ENCODE measurements around the gene FHOD3.
"Not testable (repeated sequence)": the region's sequence is repeated elsewhere in the genome, so short reads cannot be mapped to it uniquely, and the experiment has no call there.

Gene FHOD3

DNA sequence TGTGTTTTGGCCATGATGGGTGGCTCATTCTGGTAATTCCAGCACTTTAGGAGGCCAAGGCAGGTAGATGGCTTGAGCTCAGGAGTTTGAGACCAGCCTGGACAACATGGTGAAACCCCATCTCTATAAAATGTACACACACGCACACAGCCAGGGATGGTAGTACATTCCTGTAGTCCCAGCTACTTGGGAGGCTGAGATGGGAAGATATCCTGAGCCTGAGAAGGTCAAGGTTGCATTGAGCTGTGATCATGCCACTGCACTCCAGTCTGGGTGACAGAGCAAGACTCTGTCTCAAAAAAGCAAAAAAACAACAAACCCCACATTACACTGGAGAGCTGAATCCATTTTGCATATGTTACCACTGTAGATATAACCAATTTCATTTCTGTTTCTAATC lies 423.8 kb downstream of the FHOD3 start:
- DNase-seq, result not testable (repeated sequence)

DNA sequence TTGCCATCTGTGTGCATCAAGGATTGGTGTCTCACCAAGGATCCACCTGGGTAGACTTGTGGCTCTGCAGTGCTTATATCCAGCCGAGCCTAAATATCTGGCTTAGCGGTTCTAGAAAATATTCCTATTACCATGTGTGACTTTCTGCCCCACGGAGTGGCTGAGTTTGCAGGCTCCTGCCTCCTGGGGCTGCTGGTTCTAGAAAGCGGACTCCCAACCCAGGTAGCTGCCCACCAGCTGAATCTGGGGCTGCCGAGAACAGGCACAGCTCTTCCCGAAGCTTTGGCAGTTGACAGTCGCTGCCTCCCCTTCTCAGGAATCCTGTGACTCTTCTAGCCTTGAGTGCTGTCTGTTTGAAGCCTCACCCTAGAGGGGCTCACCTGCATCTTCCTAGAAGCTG lies 426.7 kb downstream of the FHOD3 start:
- no peak for DNase-seq

DNA sequence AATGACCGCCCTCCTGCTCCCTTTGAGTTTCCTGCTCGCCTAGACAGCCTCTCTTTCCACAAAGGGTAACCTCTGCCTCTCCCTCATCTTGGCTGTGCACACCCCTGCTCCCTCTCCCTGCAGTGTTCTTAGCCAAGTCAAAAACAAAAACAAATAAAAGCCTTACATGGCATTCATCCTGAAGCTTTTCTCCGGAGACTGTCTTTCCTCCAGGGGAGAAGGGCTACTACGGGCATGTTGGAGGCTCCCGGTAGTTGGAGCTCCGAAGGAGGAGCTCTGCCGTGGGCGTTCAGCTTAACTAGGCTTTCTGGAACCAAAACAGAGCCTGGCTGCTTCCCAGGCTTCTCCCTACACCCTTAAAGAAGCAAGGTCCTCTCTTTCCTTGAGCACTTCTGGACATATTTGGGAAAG lies 427.1 kb downstream of the FHOD3 start:
- no peak for DNase-seq

DNA sequence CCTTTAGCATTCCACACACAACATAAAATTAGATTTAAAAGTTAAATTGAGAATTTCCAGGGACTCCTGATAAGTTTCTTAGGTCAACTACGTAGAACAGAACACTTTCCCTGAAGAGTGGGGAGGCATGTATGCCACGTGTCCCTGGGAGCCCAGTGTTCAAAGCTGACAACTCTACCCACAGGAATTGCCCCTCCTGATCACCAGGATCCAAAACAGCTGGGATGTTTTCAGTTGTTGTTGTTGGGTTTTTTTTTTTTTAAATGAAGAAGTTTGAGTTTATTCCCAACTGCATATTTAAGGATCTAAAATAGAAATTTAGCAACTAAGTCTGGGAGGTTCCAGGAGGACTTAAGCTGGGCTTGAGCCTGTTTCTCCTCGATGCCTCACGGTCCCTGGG lies 430.8 kb downstream of the FHOD3 start:
- no peak for DNase-seq

DNA sequence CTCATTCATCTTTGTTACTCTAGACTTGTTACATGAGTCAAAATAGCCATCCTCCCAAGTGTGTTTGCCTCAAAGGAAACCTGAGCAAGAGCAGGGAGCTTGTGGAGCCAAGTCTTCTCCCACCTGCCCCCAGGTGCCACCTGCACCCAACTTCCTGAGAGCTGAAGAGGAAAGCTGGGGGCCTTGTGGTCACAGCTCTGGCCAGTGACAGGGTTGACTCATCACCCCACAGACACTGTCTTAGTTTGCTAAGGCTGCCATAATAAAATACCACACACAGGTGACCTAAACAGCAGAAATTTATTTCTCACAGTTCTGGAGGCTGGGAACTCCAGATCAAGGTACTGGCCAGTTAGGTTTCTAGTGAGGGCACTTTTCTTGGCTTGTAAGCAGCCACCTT lies 431.7 kb downstream of the FHOD3 start:
- DNase-seq, result no peak

DNA sequence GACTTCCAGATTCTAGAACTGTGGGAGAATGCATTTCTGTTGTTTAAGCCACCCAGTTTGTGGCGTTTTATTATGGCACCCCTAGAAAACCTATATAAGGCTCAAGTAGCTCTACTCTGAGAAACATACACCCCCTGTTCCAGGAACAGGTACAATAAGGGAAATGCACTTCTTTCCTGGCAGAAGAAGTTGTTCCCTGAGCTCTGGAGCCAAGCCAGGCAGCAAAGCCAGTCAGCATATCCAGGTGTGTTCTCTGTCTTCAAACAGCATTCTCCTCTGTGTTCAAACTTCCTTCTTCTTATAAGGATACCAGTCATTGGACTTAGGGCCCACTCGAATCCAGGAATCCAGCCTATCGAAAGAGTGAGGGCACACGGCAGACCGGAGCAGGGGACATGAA lies 434.8 kb downstream of the FHOD3 start:
- no peak for DNase-seq

DNA sequence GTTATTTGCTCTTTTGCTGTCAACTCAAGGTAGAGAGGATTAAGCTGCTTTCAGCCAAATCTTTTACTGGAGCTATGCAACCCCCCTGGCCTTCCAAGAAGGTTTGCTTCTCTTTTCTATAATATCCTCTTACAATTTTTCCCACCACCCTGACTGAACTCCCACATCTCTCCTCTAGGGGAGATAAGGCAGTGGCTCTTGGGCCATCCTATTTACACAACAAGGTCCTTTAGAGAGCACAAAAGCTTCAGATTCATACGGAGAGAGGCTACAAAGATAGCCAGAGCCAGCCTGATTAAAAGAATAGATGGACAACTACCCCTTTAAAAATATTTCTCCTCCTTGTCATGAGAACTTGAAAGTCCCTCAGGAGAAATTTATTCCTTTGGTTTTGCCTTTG lies 435.6 kb downstream of the FHOD3 start:
- DNase-seq, result no peak

DNA sequence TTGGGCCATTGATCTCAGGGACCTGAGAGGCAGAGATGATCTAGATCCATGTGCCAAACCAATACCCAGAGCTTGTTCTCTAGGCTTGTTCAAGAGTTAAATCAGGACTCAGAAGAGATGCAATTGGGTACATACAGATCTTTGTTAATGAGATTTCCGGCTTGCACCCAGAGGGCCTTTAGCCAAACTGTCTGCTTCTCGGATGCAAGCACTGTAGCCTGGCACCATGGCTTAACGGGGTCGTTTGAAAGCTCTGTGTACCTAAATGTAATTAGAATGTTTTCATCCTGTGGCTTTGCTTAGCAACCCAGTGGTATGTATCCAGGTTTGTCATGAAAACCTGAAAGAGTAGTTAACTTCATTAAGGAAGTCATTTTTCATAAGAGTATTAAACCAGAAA lies 437.1 kb downstream of the FHOD3 start:
- no peak for DNase-seq

DNA sequence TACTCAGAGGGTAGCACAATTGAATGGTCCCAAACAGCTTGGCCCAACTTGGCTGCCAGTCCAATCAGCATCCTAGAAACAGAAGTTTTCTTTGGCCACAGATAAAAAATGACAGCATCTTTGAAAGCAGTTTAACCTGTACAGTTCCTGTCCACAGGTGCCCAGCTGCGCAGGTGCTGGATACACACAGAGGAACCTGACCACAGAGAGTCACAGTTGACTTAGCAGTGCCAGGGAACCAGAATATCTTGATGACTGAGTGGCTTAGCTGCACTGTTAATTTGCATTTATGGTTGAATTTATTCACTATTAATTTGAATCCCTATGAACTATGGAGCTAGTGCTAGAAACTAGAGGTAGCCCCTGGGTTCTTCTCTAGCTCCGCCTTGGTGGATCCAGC lies 437.6 kb downstream of the FHOD3 start:
- no peak for DNase-seq

DNA sequence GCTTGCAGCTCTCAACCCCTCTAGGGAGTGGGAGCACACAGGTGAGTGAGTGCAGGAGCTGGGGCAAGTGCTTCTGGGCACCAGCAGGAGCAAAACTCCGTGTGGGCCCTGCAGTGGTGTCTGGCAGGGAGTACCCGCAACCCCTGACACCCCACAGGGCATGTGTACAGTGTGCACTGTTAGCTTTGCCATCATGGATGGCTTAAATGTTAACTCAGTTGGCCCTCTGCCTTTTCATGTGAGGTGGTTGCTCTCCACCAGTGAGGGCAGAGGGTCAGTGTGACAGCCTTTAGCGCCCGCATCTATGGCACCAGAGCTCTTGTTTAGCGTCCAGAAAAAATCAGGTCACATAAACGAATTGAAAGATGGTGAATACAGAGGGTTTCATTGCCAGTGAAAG lies 438.6 kb downstream of the FHOD3 start:
- DNase-seq, result no peak

DNA sequence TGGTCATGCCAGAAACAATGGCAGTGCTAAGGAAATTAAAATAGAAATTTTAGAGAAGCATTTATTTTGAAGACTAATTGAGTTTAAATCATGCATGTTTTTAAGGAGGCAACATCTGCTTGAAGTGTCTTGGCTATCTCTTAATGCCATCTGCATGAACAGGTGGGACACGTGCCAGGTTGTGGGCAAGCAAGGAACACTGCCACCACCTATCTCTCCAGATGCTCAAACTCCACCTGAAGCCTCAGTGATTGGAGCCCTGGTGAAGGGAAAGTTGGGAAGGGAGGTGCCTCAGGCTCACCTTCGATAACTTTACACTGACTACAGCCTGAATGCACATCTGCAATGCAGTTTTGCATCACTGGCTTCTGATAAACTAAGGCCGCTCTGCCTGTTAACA lies 439.8 kb downstream of the FHOD3 start:
- no peak for DNase-seq

DNA sequence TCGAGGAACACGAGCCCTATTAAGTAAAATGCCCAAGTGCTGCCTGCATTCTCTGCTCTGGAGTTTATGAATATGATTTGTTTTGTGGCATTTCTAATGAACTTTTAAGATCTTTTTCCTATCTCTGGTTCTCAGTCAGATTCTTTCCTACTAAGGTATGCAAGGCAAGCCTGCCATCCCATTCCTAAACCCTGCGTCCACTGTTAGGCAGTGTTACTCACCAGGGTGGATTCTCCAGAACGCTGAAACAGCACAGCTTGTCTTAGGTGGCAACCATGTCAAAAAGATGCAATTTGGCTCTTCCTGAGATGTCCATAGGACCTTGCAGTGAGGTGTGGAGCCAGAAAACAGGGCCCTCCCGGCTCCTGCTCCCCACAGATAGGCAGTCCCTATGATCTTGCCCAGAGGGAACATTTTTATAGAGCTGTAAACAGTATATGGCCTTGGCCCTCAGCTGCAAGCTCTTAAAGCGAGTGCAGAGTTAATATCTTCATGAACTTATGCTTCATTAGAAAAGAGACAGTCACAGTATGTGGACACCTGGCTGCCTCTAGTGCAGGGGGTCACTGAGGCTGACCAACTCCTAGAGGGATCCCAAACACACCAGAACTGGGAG lies 446.9 kb downstream of the FHOD3 start:
- no peak for DNase-seq

DNA sequence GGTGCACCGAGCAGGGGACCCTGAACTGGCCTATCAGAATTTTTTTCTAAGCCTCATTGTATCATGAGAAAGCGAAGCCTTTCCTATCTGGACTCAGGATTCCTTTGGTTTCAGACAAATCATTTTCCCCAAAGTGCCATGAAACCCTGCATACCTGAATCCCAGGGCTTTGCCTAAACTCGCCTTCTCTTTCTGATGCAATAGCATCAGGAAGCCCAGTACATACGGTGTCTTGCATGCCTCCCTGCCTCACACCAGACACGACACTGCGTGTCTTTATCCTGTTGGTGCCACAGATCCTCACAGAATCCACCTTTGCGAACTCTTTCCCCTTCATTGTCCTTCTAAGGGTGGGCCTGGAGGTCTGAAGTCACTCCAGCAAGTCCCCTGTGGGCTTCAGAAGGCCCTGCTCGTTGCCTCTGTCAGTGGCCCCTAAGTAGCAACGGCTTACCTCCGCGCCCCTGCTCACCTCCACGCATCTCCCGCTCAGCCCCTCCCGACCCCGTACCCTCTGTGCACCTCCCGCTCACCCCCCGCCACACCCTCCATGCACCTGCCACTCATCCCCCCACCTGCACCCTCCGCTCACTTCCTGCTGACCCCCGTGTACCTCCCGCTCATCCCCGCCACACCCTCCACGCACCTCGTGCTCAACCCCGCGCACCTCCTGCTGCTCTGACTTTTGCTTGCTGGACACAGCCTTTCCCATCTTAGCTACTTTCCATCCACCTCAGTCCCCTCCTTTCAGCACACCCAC lies 447.9 kb downstream of the FHOD3 start:
- DNase-seq, result no peak

DNA sequence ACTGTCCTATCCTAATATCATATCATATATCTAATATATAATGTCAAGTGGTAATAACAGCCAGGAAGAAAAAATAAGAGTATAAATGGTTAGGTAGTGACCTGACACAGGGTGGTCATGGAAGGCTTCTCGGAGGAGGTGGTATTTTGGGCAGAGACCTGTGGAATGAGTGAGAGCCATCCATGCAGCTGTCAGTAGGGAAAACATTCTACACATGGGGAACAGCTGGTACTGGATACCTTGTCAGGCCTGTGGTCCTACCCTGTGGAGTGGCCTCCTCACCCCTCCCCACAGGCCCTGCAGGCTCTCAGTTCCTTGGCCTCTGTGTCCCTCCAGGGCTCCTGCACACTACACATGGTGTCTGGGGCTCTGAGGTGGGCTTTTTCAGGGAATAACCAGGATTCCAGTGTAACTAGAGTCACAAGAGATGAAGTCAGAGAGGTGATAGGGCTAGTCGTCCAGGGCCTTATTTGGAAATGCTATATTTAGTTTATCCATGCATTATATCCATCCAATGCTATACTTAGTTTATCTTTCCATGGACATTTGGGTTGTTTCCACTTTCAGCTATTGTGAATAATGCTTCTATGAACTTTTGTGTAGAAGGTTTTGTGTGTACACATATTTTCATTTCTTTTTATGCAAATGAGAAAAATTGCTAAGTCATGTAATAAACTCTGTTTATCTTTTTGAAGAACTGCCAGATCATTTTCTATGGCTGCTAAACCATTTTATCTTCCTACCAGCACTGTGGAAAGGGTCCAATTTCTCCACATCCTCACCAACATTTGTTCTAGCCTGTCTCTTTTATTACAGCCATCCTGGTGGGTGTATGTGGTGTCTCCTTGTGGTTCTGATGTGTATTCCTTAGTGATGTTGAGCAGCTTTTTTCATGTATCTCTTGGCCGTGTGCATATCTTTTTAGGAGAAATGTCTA lies 455.7 kb downstream of the FHOD3 start:
- DNase-seq, result no peak

DNA sequence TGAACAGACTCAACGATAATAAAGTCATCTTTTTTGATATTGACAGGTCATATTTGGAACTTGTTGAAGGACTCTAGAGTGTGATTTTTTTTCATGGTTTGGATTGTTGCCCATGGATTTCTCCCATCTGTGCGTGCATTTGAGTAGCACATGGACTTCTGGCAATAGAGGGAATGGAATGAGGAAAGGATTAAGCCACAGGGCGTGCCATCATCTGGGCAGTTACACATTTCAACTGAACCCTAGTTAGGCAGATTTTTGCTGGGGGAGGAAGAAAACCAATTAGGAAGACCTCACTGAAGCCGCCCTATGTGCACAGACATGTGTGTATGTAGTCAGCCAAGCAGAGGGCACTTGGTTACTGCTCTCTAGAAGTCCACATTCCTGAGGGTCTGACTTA lies 458.7 kb downstream of the FHOD3 start:
- DNase-seq, result no peak

DNA sequence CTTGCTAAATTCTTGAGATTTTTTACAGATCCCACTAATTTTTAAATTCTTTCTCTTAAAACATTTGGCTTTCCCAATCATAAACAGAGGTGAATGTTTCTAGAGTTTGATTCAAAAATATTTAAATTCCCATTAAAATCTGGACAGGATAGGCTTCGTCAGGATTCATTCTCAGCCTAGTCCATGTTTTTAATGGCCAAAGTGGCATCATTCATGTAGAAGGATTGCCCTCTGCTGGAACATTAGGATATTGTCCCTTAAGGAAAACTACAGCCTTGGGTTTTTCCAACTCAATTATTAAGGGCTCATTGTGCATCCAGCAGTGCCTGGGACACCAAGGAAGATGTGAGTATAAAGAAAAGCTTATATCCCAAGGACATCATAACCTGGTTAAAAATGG lies 459.6 kb downstream of the FHOD3 start:
- no peak for DNase-seq

DNA sequence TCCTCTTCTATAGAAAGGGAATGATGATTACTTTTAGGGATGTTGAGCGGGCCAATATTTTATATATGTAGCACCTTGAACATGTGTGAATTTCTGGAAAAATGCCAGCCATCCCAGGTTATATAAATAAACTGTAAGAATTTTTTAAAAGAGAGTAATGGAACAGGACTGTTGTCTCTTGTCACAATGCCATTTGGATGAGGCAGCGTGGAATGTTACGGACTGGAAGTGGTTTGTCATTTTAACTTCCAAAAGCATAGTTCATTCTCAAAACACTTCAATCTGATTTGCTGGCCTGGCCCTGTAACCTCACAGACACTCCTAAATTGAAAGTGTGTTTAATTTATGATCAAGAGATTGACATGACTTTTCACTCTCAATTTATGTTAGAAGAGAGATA lies 460.5 kb downstream of the FHOD3 start:
- no peak for DNase-seq

DNA sequence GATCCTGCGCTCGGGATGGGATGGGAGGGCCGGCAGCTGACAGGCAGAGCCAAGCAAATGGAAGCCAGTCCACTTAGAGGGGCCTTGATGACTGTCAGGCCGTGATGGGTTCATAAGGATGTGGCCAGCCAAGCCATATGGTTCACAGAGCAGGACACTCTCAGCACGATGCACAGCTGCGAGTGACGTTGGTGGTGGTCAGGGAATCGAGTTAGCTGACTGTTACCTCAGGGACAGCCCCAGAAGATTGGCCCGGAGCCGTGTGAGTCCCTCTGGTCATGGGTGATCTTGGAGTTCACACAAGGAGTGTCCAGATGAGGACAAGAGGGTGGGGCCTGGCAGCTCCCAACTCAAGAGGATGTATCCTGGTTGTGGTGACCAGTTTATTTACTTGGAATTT lies 461.1 kb downstream of the FHOD3 start:
- DNase-seq, result no peak

DNA sequence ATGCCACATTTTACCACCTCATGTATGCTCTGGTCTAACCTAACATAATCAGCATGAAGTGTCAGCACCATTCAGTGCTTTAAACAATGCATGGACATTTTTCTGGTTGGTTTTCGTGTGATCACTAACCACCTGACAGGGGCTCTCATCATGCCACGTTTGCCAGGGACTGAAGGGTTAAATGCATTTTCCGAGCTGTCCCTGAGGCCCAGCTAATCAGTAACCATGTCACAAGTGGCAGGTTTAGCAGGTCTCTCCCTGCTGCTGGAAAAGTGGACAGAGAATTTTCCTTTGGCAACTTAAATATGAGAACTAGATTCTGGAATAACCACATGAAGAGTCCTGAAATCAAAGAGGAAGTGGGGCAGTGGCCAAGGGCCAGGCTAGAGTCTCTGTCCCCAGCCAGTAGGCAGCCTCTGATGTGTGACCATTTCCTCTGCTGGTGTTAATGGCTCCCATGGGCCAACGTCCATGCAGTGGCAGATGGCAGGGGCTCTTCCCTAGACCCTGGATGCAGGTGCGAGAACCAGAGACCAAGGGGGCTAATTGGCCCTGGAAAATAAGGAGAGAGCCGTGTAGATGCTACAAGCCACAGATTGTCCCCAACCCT lies 461.8 kb downstream of the FHOD3 start:
- DNase-seq, result no peak

DNA sequence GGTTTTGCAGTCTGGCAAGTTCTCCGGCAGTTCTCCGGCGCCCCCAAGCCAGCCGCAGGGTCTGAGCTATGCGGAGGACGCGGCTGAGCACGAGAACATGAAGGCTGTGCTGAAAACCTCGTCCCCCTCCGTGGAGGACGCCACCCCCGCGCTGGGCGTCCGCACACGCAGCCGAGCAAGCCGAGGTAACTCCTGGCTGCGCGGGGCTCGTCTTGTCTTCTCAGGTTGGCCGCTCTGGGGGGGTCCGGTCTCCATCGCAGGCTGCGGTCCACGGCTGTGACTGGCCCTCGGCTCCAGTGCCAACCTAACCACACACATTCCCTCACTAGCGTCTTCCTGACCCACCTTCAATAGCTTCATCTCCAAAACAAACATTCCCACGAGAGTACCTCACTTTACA lies 463.1 kb downstream of the FHOD3 start:
- DNase-seq, result no peak

DNA sequence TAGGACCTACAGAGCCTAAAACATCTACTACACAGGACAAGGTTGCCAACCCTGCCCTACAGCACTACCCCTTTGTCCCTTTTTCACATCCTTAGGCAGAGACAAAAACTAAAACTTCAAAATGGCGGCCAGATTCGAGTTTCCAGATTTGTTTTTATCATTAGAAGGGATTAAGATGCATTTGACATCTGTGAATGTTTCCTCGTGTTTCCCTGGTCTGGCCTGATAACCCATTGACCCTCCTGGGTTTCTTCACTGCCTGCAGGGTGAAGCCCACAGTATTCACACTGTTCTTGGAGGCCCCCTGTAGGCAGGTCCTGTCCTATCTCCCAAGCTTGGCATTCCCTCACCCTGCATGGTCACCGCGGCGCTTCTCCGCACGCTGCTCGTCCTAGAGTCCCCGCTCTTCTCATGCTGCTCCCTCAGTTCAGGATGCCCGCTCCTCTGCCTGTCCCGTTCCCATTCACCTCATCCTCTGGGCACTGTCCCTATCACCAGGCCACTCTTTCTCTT lies 463.7 kb downstream of the FHOD3 start:
- DNase-seq, result no peak

DNA sequence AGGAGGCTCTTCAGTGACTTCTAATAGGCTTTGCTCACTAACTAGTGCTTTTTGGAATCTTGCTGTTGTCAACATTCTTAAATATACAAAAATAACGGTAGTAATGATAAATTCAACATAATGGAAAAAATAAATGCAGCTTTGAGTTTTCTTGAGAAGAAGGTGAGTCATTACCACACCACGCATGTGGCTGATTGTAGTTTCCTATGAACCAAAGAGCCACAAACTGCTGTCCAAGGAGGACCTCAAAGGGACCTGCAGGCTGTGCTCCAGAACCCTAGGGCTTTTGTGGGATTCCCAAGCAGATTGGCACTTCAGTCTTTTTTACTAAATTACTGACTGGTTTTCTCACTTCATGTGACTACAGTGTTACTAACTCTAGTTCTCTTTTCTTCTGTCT lies 464.6 kb downstream of the FHOD3 start:
- no peak for DNase-seq

DNA sequence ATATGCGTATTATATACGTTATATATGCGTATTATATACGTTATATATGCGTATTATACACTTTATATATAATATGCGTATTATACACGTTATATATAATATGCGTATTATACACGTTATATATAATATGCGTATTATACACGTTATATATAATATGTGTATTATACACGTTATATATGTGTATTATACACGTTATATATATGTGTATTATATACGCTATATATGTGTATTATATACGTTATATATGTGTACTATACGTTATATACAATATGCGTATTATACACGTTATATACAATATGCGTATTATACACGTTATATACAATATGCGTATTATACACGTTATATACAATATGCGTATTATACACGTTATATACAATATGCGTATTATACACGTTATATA lies 465.5 kb downstream of the FHOD3 start:
- not testable (repeated sequence) for DNase-seq

All from effector CD4-positive, alpha-beta T cell (primary cell).